DMS 273 treated with DMSO at 0.1 percent for 48 hours (cell line): ENCODE measurements around the gene KIF1B.
A peak's percentile ranks its signal among the peaks of the same experiment; 100 is the strongest.
"Not testable (repeated sequence)": the region's sequence is repeated elsewhere in the genome, so short reads cannot be mapped to it uniquely, and the experiment has no call there.

Experiments
- DNase-seq: peaks from one replicate; lab custom pipeline; 2025; lab: John Stamatoyannopoulos, UW

KIF1B gene

DNA sequence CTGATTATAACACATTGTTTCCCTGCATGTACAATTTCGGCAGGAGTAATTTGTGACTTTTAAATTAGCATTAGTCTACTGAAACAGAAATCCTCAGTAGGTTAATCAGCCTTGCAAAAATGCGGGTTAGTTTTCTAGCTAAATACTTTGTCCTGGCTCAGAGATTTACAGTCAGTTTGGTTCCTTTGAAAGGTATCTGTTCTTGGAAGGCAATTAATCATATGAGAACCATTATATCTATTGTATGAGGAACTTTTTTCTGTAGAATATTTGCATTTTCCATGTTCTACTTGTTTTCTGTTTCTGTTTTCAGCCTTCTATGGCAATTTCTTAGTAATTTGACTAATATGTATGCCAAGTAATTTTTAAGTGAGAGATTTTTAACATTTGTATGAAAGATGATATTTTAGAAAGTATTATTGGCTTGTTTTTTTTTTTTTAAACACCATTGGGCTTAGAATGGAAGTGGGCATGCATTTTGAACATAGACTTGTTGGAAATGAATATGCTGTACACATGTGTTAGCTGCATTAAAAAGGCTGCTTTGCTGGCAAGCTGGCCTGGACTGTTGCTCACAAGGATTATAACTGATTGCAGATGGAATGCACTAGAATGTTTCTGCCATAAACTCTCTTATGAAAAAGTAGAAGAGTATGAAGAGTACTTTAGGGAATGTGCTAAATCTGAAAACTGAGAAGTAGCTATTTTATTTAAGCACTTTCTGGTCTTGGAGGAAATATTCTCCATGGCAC is 26.2 kb downstream of the KIF1B start:
- no peak for DNase-seq

- DNase-seq: no peak
Observed at GRCh38 chr1:10237157-10237539, 26.8 kb downstream of the KIF1B start.

- no peak for DNase-seq
Observed at GRCh38 chr1:10242135-10242534, 31.8 kb downstream of the KIF1B start.

DNA sequence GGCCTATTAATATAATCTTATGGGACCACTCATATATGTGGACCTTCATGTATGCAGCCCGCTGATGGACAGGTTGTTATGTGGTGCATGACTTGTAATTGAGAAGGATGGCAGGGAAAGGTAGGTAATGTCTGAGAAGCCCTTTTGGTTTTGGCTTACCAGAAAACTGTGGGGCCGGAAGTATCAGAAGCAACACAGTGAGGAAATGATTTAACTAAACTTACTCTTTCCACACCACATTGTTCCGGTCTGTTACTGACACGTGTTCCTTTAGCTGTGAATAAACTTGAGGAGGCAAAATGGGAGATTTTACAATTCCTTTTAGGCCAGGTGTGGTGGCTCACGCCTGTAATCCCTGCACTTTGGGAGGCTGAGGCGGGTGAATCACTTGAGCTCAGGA is 32.4 kb downstream of the KIF1B start:
- DNase-seq: no peak

DNA sequence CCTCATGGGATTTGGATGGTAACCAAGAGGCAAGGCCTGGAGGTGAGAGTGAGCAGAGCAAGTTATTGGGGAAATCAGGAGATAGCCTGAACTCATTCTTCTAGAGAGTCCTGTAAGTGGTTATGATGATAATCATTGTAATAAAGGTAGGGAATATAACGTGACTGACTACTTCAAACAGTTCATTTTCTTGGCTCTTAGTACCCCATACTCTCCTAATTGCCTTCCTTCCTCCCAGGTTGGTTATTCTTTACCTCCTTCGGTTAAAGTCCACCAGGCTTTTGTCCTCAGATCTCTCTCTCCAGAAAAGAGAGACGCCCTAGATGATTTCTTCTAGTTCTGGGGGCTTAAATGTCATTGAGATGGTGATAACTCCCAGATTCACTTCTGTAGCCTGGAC is 35.3 kb downstream of the KIF1B start:
- no peak for DNase-seq

GRCh38 chr1:10249808-10250457 is 39.6 kb downstream of the KIF1B start:
- no peak for DNase-seq

- DNase-seq: no peak
Observed at GRCh38 chr1:10250663-10251062, 40.3 kb downstream of the KIF1B start.

DNA sequence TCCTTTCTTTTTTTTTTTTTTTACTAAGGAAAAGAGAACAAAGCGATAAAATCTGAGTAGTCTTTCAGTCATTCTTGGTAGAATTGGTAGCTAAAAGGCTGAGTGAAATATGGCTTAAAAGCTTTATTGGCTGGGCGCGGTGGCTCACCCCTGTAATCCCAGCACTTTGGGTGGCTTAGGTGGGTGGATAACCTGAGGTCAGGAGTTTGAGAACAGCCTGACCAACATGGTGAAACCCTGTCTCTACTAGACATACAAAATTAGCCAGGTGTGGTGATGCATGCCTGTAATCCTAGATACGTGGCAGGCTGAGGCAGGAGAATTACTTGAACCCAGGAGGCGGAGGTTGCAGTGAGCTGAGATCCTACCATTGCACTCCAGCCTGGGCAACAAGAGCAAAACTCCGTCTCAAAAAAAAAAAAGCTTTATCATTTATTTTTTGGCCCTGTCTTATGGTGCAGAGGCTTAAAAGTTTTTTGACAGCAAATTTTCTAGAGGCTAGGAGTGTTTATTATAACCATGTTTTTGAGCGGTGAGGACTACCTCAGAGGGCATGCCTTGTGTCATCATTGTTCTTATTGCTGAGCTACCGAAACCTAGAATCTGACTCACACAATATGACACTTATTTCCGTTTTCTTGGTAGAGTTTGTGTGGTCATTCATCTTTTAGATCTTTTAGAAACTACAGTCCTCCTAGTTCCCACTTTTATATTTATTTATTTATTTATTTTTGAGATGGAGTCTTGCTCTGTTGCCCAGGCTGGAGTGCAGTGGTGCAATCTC is 41.1 kb downstream of the KIF1B start:
- not testable (repeated sequence) for DNase-seq

GRCh38 chr1:10252508-10252907 is 42.1 kb downstream of the KIF1B start:
- no peak for DNase-seq

DNA sequence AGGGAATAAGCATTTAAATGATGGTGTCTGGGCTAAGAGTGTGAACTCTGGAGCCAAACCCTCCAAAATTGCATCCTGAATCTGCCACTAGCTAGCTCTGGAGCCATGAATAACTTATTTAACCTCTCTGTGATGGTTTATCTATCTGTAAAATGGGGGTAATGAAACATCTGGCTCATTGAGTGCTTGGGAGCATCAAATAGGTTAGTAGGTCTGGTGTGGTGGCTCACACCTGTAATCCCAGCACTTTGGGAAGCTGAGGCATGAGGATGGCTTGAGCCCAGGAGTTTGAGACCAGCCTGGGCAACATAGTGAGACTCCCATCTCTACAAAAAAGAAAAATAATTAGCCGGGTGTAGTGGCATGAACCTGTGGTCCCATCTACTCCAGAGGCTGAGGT is 42.8 kb downstream of the KIF1B start:
- DNase-seq: no peak

- peak; percentile 84 for DNase-seq
Observed at GRCh38 chr1:10253755-10254154, 43.4 kb downstream of the KIF1B start.

DNA sequence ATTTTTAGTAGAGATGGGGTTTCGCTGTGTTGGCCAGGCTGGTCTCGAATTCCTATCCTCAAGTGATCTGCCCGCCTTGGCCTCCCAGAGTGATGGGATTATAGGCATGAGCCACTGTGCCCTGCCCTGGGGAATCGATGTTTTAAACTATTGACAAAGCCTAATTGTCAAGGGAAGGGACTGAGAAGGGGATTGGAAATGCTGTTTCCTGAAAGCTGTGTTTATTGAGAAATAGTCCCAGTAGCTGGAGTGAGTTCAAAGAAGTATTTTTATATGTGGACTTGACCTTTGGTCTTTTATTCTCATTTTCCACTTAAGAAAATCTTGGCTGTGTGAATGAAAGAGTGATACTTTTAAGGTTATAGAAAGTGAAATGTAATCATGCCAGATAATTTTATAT is 47.5 kb downstream of the KIF1B start:
- DNase-seq: no peak

GRCh38 chr1:10259547-10259946 is 49.2 kb downstream of the KIF1B start:
- DNase-seq: not testable (repeated sequence)

GRCh38 chr1:10263450-10264082 is 53.2 kb downstream of the KIF1B start:
- no peak for DNase-seq

DNA sequence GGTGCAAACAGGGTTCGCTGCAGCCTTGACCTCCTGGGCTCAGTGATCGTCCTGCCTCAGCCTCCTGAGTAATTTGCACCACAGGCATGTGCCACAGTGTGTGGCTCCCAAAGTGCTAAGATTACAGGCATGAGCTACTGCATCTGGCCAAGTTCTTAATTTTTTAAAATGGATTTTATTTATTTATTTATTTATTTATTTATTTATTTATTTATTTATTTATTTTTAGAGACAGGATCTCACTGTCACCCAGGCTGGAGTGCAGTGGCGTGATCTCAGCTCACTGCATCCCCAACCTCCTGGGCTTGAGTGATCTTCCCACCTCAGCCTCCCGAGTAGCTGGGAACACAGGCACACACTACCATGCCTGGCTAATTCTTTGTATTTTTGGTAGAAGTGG is 54.7 kb downstream of the KIF1B start:
- DNase-seq: no peak

- DNase-seq: no peak
Observed at GRCh38 chr1:10265900-10266299, 55.5 kb downstream of the KIF1B start.

GRCh38 chr1:10267319-10267718 is 56.9 kb downstream of the KIF1B start:
- DNase-seq: no peak

DNA sequence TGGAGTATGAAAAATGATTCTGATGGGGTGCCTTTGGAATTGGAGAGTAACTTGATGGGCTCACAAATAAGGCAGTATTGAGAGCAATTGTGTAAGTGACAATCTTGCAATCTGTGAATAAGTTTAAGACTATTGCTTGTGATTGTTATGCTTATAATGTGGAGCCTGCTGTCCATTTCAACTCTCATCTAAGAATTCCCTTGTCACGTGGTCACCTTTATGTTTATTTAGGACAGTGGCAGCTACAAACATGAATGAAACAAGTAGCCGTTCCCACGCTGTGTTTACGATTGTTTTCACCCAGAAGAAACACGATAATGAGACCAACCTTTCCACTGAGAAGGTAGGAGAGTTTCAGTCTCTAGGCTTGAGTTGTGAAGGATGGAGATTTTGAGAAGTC is 57.6 kb downstream of the KIF1B start:
- DNase-seq: no peak

DNA sequence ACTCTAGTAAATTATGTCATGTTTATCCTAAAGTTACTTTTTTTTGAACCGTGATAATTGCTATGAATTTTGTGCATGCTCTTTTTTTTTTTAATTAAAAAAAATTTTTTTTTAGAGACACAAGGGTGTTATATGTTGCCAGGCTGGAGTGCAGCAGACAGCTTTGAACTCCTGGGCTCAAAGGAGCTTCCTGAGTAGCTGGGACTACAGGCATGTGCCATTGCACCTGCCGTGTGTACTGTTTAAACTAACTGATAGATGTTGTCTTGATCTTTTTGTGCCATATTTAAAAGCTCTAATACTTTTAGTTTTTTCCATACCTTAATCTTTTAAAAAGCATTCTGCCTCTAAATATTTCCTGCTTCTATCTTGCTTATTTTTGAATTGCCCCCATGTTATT is 60.7 kb downstream of the KIF1B start:
- DNase-seq: no peak

- no peak for DNase-seq
Observed at GRCh38 chr1:10271869-10272268, 61.5 kb downstream of the KIF1B start.

DNA sequence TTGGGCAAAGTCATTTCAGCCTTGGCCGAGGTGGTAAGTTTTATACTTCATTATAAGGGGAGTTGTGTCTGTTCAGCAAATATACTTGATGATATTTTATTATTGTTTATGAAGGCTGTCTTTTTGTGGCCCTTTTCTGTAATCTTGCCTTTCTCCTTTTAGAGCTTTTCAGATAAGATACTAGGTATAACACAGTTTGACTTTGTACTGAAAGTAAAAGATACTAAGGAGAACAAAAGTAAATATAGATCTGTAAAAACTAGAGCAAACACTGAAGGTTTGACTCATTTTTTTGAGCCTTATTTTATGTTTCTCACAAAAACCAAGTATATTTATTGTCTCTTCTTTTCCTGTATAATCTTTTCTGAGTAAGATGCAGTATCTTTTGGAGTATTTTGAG is 61.9 kb downstream of the KIF1B start:
- no peak for DNase-seq

DNA sequence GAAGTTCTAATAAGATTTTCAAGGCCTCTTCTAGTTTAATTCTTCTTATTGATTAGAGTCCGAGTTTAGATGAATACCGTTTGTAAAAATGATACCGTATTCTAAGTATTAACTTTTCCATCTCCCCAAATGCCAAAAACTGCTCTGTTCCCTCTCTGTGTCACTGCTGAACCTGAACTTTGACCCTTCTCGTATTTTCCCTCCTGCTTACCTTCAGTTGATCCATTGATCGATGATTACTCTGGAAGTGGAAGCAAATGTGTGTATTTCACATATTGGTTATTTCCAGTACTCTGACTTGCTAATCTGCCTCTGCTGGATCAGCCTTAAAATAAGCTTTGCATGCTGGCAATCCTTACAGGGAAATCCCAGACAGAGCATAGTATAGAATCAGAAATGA is 68.5 kb downstream of the KIF1B start:
- no peak for DNase-seq
